Peyer's patch (tissue), 4 donors: ENCODE results near the gene ZNF521. TPM values are rescaled to one million over a fixed set of nuclear protein-coding genes. Genes with fewer than 3 reads are reported as not detected.

Experiments
- DNase-seq, 3 donors: peaks; one replicate each; pipeline ENCODE4 v3.0.0-alpha.2; 2017 to 2019
- H3K27ac ChIP-seq, 4 donors: fragments of 200-600 bp; sonication (generic); one replicate each; pipeline ENCODE4 v1.5.1; 2016 to 2019
- H3K27me3 ChIP-seq, 2 donors: fragments of 200-600 bp; sonication (generic); one replicate each; pipeline ENCODE4 v1.5.1; 2019
- H3K36me3 ChIP-seq, 3 donors: fragments of 200-600 bp; sonication (generic); one replicate each; pipeline ENCODE4 v1.5.1; 2016 to 2019
- H3K4me1 ChIP-seq, 4 donors: fragments of 200-600 bp; sonication (generic); one replicate each; pipeline ENCODE4 v1.5.1; 2016 to 2019
- H3K4me3 ChIP-seq, 4 donors: fragments of 200-600 bp; sonication (generic); 1 replicate in 3 of 4; 2 replicates in 1 of 4; pipeline ENCODE4 v1.5.1; 2016 to 2019; ENCODE audit warnings: mild to moderate bottlenecking in 1 of 4
- H3K9me3 ChIP-seq, 4 donors: fragments of 200-600 bp; sonication (generic); one replicate each; pipeline ENCODE4 v1.5.1; 2016 to 2019; ENCODE audit warnings: mild to moderate bottlenecking in 1 of 4
- POLR2A ChIP-seq, 2 donors: fragments of 450-650 bp; IDR thresholded peaks; one replicate each; pipeline ENCODE4 v1.5.1; 2017; ENCODE audit warnings: antibody characterized with exemption in 2 of 2, mild to moderate bottlenecking in 2 of 2, moderate library complexity in 2 of 2
- total RNA-seq, 4 donors: library from RNA; depleted of rRNA; stranded (reverse); fragments of >200 nt; gene quantifications; one replicate each; pipeline ENCODE4 v1.1.0, GENCODE V29; 2016
- TF ChIP-seq, protein P1 (sequence below), 6 experiments: fragments of 450-650 bp in 4 of 6; fragments of 200-600 bp in 2 of 6; sonication (generic) in 1 of 6; IDR thresholded peaks; one replicate each; pipeline ENCODE4 v1.5.1; 2017 to 2019; ENCODE audit warnings: antibody characterized with exemption in 6 of 6, mild to moderate bottlenecking in 3 of 6, moderate library complexity in 1 of 6

ZNF521 gene
- total RNA-seq, 4 donors from 2014 or later, result 4.2 to 25.6 (median 8.6) TPM

DNA sequence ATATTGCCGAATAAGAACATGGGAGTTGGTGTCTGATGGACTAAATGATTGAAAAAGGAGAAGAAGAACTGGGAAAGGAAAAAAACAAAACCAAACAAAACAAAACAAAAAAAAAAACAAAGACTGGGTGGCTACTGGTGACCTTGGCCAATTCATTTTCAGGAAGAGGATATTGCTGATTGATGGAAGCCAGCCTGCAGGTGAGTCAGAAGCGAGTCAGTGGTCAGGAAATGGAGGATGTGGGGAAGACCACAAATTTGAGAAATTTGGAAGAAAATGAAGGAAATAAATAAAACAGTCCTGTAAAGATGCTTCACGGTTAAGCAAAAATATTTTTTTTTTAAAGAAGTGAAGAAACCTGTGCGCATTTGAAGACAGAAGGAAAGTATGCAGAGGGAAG is 296.9 kb downstream of the ZNF521 start:
- Histone ChIP-seq H3K27ac (no peak overlapping the region), H3K4me1 (no peaks in the 10 kb centered on the region), H3K4me3 (no peak overlapping the region), H3K9me3 (no peaks in the 10 kb centered on the region), H3K36me3 (no peaks in the 10 kb centered on the region), H3K27me3 (no peaks in the 10 kb centered on the region)
- no peak for DNase-seq
- TF ChIP-seq POLR2A (IDR thresholded peaks at IDR 0.05), result no peak
- TF ChIP-seq, protein P1, sequence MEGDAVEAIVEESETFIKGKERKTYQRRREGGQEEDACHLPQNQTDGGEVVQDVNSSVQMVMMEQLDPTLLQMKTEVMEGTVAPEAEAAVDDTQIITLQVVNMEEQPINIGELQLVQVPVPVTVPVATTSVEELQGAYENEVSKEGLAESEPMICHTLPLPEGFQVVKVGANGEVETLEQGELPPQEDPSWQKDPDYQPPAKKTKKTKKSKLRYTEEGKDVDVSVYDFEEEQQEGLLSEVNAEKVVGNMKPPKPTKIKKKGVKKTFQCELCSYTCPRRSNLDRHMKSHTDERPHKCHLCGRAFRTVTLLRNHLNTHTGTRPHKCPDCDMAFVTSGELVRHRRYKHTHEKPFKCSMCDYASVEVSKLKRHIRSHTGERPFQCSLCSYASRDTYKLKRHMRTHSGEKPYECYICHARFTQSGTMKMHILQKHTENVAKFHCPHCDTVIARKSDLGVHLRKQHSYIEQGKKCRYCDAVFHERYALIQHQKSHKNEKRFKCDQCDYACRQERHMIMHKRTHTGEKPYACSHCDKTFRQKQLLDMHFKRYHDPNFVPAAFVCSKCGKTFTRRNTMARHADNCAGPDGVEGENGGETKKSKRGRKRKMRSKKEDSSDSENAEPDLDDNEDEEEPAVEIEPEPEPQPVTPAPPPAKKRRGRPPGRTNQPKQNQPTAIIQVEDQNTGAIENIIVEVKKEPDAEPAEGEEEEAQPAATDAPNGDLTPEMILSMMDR (IDR thresholded peaks at IDR 0.05), result no peak

DNA sequence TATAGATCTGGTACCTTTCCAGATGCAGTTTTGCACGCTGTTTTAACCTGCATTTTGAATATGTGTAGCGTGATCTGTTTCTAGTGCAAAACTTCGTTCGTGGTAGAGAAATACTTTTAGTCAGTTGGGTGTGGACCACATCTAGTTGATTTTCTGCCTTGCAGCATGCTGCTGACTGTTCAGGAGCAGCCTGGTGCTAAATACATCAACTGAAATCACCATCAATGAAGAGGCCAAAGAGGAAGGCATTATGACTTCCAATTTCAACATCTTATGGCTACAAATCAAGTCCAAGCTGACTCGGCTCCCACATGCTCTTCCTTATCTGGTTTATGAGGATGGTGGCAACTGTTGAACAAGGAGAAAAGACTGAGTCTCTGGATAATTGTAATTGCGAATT is 298.5 kb downstream of the ZNF521 start:
- Histone ChIP-seq H3K9me3 (no peaks in the 10 kb centered on the region), H3K27me3 (no peaks in the 10 kb centered on the region), H3K27ac (no peak overlapping the region), H3K4me1 (no peaks in the 10 kb centered on the region), H3K36me3 (no peaks in the 10 kb centered on the region), H3K4me3 (no peak overlapping the region)
- DNase-seq, result no peak
- TF ChIP-seq POLR2A (IDR thresholded peaks at IDR 0.05), result no peak
- TF ChIP-seq, protein P1 (IDR thresholded peaks at IDR 0.05), result no peak

DNA sequence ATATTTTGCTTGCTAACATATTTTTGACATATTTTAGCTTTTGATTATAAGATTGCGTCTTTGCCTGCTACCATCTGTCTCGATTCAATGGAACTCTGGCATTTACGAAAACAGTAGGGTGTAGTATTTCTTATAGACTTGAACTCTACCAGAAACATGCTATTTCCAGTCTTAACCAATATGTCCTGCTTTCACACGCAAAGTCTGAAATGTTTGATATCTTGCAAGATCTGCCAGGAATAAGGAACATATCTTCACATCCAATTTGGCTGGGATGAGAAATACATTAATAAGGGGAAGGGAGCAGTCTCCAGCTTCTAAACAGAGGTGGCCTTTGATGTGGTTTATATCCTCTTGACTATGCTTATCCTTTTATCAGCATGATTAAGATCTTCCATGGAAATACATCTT is 299.4 kb downstream of the ZNF521 start:
- Histone ChIP-seq H3K27ac (no peak overlapping the region), H3K4me3 (no peak overlapping the region), H3K27me3 (no peaks in the 10 kb centered on the region), H3K9me3 (no peaks in the 10 kb centered on the region), H3K36me3 (no peaks in the 10 kb centered on the region), H3K4me1 (no peaks in the 10 kb centered on the region)
- TF ChIP-seq, protein P1 (IDR thresholded peaks at IDR 0.05), result no peak
- no peak for TF ChIP-seq POLR2A (IDR thresholded peaks at IDR 0.05)
- DNase-seq, result no peak

DNA sequence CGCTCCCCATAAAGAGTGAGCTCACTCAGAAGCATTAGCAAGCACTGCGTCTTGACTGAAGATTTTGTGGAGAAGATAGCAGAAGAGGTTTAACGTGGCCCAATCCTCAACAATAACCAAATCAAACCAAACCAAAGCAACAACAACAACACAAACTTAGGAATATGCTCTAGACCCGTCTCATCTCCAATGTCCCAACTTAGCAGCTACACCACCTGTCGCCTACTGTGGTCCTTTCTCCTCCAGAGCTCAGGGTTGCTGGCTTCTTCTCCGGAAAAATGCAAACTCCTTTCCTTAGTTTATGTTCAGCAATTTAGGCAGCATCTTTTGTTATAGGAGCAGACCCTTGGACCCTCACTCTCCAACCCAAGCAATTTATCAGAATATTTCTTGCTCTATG is 301.4 kb downstream of the ZNF521 start:
- Histone ChIP-seq H3K9me3 (no peaks in the 10 kb centered on the region), H3K4me3 (no peak overlapping the region), H3K27me3 (no peaks in the 10 kb centered on the region), H3K27ac (no peak overlapping the region), H3K36me3 (no peaks in the 10 kb centered on the region), H3K4me1 (no peaks in the 10 kb centered on the region)
- TF ChIP-seq, protein P1 (IDR thresholded peaks at IDR 0.05), result no peak
- no peak for TF ChIP-seq POLR2A (IDR thresholded peaks at IDR 0.05)
- no peak for DNase-seq

DNA sequence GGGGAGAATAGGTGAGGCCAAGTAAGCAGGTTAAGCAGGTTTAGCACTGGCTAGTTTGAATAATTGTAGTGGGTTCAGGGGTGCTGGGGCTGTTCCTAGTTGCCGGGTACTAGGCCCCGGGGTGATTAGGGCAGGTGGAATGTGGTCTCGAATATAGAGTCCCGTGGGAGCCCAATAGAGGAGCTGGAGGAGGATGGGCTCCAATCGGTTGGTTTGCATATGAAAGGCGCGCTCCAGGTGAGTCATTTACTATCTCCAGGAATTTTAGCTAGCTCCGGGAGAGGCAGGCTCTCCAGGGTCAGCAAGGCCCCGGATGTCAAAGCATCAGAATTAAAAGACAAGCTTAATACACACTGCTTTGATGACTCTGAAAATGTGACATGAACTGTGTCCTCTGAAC is 304.0 kb downstream of the ZNF521 start:
- Histone ChIP-seq H3K4me1 (no peaks in the 10 kb centered on the region), H3K36me3 (no peaks in the 10 kb centered on the region), H3K27me3 (no peaks in the 10 kb centered on the region), H3K4me3 (no peak overlapping the region), H3K9me3 (no peaks in the 10 kb centered on the region), H3K27ac (no peak overlapping the region)
- no peak for DNase-seq
- TF ChIP-seq POLR2A (IDR thresholded peaks at IDR 0.05), result no peak
- TF ChIP-seq, protein P1 (IDR thresholded peaks at IDR 0.05), result no peak

DNA sequence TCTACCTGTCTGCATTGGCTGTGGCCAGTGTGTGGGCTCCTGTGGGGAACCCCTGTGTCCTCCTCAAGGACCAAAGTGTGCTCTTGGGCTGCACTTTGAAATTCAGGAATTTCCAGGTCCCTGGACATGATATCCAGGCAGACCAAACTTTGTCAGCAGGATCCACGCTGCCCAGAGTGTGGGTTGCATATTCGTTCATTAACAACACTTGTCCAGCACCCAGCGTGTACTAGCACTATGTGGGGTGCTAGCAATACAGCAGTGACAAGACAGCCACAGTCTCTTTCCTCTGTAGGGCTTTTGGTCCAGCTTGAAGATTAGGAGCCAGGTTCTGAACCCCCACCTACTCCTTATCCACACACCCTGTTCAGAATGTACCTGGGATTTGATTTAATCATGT is 304.5 kb downstream of the ZNF521 start:
- Histone ChIP-seq H3K4me3 (no peak overlapping the region), H3K9me3 (no peaks in the 10 kb centered on the region), H3K27ac (no peak overlapping the region), H3K4me1 (peaks cover 0 to 2% (median 0%) of the 10 kb centered on the region in 4 donors), H3K36me3 (no peaks in the 10 kb centered on the region), H3K27me3 (no peaks in the 10 kb centered on the region)
- DNase-seq, result no peak
- TF ChIP-seq POLR2A (IDR thresholded peaks at IDR 0.05), result no peak
- TF ChIP-seq, protein P1 (IDR thresholded peaks at IDR 0.05), result no peak
